ENCODE results near the gene CCDC91.

- TF ChIP-seq, protein P1, sequence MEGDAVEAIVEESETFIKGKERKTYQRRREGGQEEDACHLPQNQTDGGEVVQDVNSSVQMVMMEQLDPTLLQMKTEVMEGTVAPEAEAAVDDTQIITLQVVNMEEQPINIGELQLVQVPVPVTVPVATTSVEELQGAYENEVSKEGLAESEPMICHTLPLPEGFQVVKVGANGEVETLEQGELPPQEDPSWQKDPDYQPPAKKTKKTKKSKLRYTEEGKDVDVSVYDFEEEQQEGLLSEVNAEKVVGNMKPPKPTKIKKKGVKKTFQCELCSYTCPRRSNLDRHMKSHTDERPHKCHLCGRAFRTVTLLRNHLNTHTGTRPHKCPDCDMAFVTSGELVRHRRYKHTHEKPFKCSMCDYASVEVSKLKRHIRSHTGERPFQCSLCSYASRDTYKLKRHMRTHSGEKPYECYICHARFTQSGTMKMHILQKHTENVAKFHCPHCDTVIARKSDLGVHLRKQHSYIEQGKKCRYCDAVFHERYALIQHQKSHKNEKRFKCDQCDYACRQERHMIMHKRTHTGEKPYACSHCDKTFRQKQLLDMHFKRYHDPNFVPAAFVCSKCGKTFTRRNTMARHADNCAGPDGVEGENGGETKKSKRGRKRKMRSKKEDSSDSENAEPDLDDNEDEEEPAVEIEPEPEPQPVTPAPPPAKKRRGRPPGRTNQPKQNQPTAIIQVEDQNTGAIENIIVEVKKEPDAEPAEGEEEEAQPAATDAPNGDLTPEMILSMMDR (IDR thresholded peaks at IDR 0.05; ENCODE audit: poor library complexity, severe bottlenecking) = no peak
- TF ChIP-seq EZH2 (IDR thresholded peaks at IDR 0.05; ENCODE audit: borderline replicate concordance, insufficient read depth, low read length, poor library complexity, severe bottlenecking) = no peak
- TF ChIP-seq POLR2AphosphoS5 (IDR thresholded peaks at IDR 0.05) = no peak
- no peak for TF ChIP-seq SMC3 (conservative IDR thresholded peaks at IDR 0.05; ENCODE audit: poor library complexity)
- TF ChIP-seq, protein P2, sequence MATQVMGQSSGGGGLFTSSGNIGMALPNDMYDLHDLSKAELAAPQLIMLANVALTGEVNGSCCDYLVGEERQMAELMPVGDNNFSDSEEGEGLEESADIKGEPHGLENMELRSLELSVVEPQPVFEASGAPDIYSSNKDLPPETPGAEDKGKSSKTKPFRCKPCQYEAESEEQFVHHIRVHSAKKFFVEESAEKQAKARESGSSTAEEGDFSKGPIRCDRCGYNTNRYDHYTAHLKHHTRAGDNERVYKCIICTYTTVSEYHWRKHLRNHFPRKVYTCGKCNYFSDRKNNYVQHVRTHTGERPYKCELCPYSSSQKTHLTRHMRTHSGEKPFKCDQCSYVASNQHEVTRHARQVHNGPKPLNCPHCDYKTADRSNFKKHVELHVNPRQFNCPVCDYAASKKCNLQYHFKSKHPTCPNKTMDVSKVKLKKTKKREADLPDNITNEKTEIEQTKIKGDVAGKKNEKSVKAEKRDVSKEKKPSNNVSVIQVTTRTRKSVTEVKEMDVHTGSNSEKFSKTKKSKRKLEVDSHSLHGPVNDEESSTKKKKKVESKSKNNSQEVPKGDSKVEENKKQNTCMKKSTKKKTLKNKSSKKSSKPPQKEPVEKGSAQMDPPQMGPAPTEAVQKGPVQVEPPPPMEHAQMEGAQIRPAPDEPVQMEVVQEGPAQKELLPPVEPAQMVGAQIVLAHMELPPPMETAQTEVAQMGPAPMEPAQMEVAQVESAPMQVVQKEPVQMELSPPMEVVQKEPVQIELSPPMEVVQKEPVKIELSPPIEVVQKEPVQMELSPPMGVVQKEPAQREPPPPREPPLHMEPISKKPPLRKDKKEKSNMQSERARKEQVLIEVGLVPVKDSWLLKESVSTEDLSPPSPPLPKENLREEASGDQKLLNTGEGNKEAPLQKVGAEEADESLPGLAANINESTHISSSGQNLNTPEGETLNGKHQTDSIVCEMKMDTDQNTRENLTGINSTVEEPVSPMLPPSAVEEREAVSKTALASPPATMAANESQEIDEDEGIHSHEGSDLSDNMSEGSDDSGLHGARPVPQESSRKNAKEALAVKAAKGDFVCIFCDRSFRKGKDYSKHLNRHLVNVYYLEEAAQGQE (IDR thresholded peaks at IDR 0.05; ENCODE audit: borderline replicate concordance) = no peak
- TF ChIP-seq TAF1 (IDR thresholded peaks at IDR 0.05; ENCODE audit: low read depth) = no peak
Measured at GRCh38 chr12:28350502-28350901, 160.2 kb downstream of the CCDC91 start.

All from neural cell (in vitro differentiated cells).